GM12873 (cell line): ENCODE results near the gene ABI1.

Experiments
- CTCF ChIP-seq: IDR thresholded peaks from 2 replicates; pipeline ENCODE4 v1.5.1; 2012; ENCODE audit warnings: low read depth, mild to moderate bottlenecking, moderate library complexity, low read length, control low read depth; ENCODE audit not compliant: insufficient read depth; ENCODE audit errors: missing control alignments

Gene ABI1

GRCh38 chr10:26727005-26727404, 133.8 kb downstream of the ABI1 start:
- TF ChIP-seq CTCF: no peak

- TF ChIP-seq CTCF: peak; percentile 77
These were observed 134.7 kb downstream of the ABI1 start for GRCh38 chr10:26725837-26726727.

- TF ChIP-seq CTCF: no peak
These were observed 137.7 kb downstream of the ABI1 start for GRCh38 chr10:26723016-26723415.

GRCh38 chr10:26721561-26721960, 139.2 kb downstream of the ABI1 start:
- no peak for TF ChIP-seq CTCF

- no peak for TF ChIP-seq CTCF
These were observed 143.3 kb downstream of the ABI1 start for GRCh38 chr10:26717476-26717875.

- no peak for TF ChIP-seq CTCF
These were observed 145.6 kb downstream of the ABI1 start for GRCh38 chr10:26715137-26715487.

- no peak for TF ChIP-seq CTCF
These were observed 146.2 kb downstream of the ABI1 start for GRCh38 chr10:26714415-26715136.
